CD4-positive, alpha-beta T cell (primary cell): Measurements from ENCODE around the gene TNS3. TPM values are rescaled to one million over a fixed set of nuclear protein-coding genes. Genes with fewer than 3 reads are reported as not detected.

Source experiments
- ATAC-seq: fragments of 200-7000 bp; cut with Tn5 transposase; one replicate; pipeline ENCODE4 v1.10.0; 2022; ENCODE audit warnings: mild to moderate bottlenecking; ENCODE audit not compliant: poor library complexity
- CTCF ChIA-PET: fragments of 350-600 bp; sonication (Branson Sonifier 250); formaldehyde crosslinking; loops from one replicate; lab custom pipeline; 2021; ENCODE audit warnings: antibody characterized with exemption, inconsistent platforms; lab: Charles Lee
- POLR2A ChIA-PET: fragments of 350-600 bp; sonication (Branson Sonifier 250); formaldehyde crosslinking; loops from one replicate; lab custom pipeline; 2021; ENCODE audit warnings: antibody characterized with exemption, inconsistent platforms; lab: Charles Lee
- DNase-seq, 14 experiments: peaks; one replicate each; pipeline ENCODE4 v3.0.0-alpha.2; 2013 to 2020; ENCODE audit warnings: mixed read lengths in 2 of 14
- H3K27ac ChIP-seq, 2 donors: one replicate each; pipeline versions ENCODE4 v1.5.1 to v1.7.0; 2013; ENCODE audit warnings: low read length in 2 of 2, low read depth in 1 of 2, mild to moderate bottlenecking in 1 of 2
- H3K27me3 ChIP-seq, 2 experiments: 1 replicate in 1 of 2; 2 replicates in 1 of 2; pipeline versions ENCODE4 v1.6.1 to v1.7.0; 2013; ENCODE audit warnings: low read length in 2 of 2, control low read depth in 1 of 2, mild to moderate bottlenecking in 1 of 2, moderate library complexity in 1 of 2; ENCODE audit not compliant: insufficient read depth in 2 of 2, control insufficient read depth in 1 of 2
- H3K36me3 ChIP-seq: one replicate; pipeline ENCODE4 v1.6.1; 2013; ENCODE audit warnings: low read length, control low read depth; ENCODE audit not compliant: insufficient read depth
- H3K4me1 ChIP-seq: one replicate; pipeline ENCODE4 v1.6.1; 2013; ENCODE audit warnings: low read length, control low read depth; ENCODE audit not compliant: insufficient read depth
- H3K4me3 ChIP-seq: one replicate; pipeline ENCODE4 v1.5.1; 2013; ENCODE audit warnings: mild to moderate bottlenecking, low read length, moderate library complexity
- H3K9me3 ChIP-seq, 2 experiments: 1 replicate in 1 of 2; 2 replicates in 1 of 2; pipeline versions ENCODE4 v1.6.1 to v1.7.0; 2013; ENCODE audit warnings: low read length in 2 of 2, mild to moderate bottlenecking in 2 of 2, control low read depth in 1 of 2, moderate library complexity in 1 of 2; ENCODE audit not compliant: control insufficient read depth in 1 of 2, insufficient read depth in 1 of 2
- H3K27ac Mint-ChIP-seq: one replicate; pipeline ENCODE4 v1.8.0; 2020; ENCODE audit warnings: mixed read lengths
- H3K27me3 Mint-ChIP-seq: one replicate; pipeline ENCODE4 v1.8.0; 2021; ENCODE audit warnings: mixed read lengths
- H3K36me3 Mint-ChIP-seq: one replicate; pipeline ENCODE4 v1.8.0; 2021; ENCODE audit warnings: low read depth, mixed read lengths
- H3K4me1 Mint-ChIP-seq: one replicate; pipeline ENCODE4 v1.8.0; 2021; ENCODE audit warnings: low read depth, mixed read lengths
- H3K4me3 Mint-ChIP-seq: one replicate; pipeline ENCODE4 v1.8.0; 2020; ENCODE audit warnings: mild to moderate bottlenecking, mixed read lengths
- H3K9me3 Mint-ChIP-seq: one replicate; pipeline ENCODE4 v1.8.0; 2020; ENCODE audit warnings: mixed read lengths
- intact Hi-C, 2 experiments: fragments of 100-400 bp; cut with DNase I in 1 of 2; cut with micrococcal nuclease in 1 of 2; formaldehyde crosslinking; loops; one replicate each; pipeline versions ENCODE4 v1.15.1 to v1.9.0; 2023 to 2025; cut with DNase I, micrococcal nuclease
- total RNA-seq, 174 experiments: library from RNA in 2 of 174; stranded (reverse) in 2 of 174; gene quantifications; one replicate each; pipeline ENCODE4 v1.2.3 and lab custom pipeline; 2021 to 2026
- TF ChIP-seq, protein P1 (sequence below): fragments of 200-600 bp; IDR thresholded peaks from one replicate; pipeline ENCODE4 v1.8.0; 2022; ENCODE audit warnings: antibody characterized with exemption, mild to moderate bottlenecking

The TNS3 gene
- total RNA-seq, 2 experiments from 2014 or later: 0.16 to 0.47 TPM

- no peaks in the 10 kb centered on the region for H3K4me1 ChIP-seq
- Mint-ChIP-seq H3K27ac (no peak overlapping the region), H3K4me3 (no peak overlapping the region), H3K36me3 (no peaks in the 10 kb centered on the region), H3K27me3 (no peaks in the 10 kb centered on the region), H3K4me1 (no peaks in the 10 kb centered on the region), H3K9me3 (no peaks in the 10 kb centered on the region)
- H3K4me3 ChIP-seq: no peak overlapping the region
- intact Hi-C loops: no loop called here
- ATAC-seq (no peak), DNase-seq (no peak)
- ChIA-PET CTCF (no interaction called here), POLR2A (no interaction called here)
- no peaks in the 10 kb centered on the region for H3K36me3 ChIP-seq
- no peak overlapping the region for H3K27ac ChIP-seq
- H3K9me3 ChIP-seq: peaks cover 0 to 21% of the 10 kb centered on the region in 2 experiments
- TF ChIP-seq, protein P1, sequence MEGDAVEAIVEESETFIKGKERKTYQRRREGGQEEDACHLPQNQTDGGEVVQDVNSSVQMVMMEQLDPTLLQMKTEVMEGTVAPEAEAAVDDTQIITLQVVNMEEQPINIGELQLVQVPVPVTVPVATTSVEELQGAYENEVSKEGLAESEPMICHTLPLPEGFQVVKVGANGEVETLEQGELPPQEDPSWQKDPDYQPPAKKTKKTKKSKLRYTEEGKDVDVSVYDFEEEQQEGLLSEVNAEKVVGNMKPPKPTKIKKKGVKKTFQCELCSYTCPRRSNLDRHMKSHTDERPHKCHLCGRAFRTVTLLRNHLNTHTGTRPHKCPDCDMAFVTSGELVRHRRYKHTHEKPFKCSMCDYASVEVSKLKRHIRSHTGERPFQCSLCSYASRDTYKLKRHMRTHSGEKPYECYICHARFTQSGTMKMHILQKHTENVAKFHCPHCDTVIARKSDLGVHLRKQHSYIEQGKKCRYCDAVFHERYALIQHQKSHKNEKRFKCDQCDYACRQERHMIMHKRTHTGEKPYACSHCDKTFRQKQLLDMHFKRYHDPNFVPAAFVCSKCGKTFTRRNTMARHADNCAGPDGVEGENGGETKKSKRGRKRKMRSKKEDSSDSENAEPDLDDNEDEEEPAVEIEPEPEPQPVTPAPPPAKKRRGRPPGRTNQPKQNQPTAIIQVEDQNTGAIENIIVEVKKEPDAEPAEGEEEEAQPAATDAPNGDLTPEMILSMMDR: no peak
- H3K27me3 ChIP-seq: peaks cover 0 to 3% of the 10 kb centered on the region in 2 experiments
Measured at GRCh38 chr7:47520406-47520805, 61.5 kb downstream of the TNS3 start.

DNA sequence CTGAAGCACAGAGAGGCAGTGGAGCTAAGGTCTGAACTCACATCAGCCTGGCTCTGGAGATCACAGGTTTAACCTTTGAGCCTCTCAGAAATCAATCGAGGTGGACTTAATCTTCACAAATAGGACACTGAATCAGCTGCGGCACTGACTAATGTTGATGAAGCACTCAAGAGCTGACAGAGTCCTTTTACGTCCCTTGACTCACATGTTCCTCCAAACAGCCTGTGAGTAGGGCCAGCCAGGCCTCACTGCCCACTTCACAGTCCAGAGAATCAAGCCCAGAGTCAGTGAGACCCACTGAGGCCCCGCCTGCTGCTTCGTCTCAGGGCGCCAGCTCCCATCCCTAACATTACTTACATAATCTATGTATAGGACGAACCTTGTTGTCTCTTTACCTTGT, 63.1 kb downstream of the TNS3 start:
- CTCF ChIA-PET: no interaction called here
- no peaks in the 10 kb centered on the region for H3K4me1 ChIP-seq
- H3K9me3 ChIP-seq: peaks cover 0 to 17% of the 10 kb centered on the region in 2 experiments
- no peak for DNase-seq
- TF ChIP-seq, protein P1: no peak
- POLR2A ChIA-PET: no interaction called here
- peaks cover 0 to 3% of the 10 kb centered on the region in 2 experiments for H3K27me3 ChIP-seq
- H3K4me1 Mint-ChIP-seq: no peaks in the 10 kb centered on the region
- no peak for ATAC-seq
- H3K36me3 ChIP-seq: no peaks in the 10 kb centered on the region
- H3K36me3 Mint-ChIP-seq: no peaks in the 10 kb centered on the region
- H3K4me3 Mint-ChIP-seq: no peak overlapping the region
- H3K4me3 ChIP-seq: no peak overlapping the region
- no peaks in the 10 kb centered on the region for H3K9me3 Mint-ChIP-seq
- intact Hi-C loops: no loop called here
- no peak overlapping the region for H3K27ac Mint-ChIP-seq
- no peak overlapping the region for H3K27ac ChIP-seq
- no peaks in the 10 kb centered on the region for H3K27me3 Mint-ChIP-seq

GRCh38 chr7:47517821-47518480, 64.0 kb downstream of the TNS3 start:
- Mint-ChIP-seq H3K27ac (no peak overlapping the region), H3K4me1 (no peaks in the 10 kb centered on the region), H3K36me3 (no peaks in the 10 kb centered on the region), H3K9me3 (no peaks in the 10 kb centered on the region), H3K27me3 (no peaks in the 10 kb centered on the region), H3K4me3 (no peak overlapping the region)
- intact Hi-C loops: no loop called here
- Histone ChIP-seq H3K9me3 (peaks cover 0 to 17% of the 10 kb centered on the region in 2 experiments), H3K27me3 (peaks cover 0 to 3% of the 10 kb centered on the region in 2 experiments), H3K4me1 (no peaks in the 10 kb centered on the region), H3K36me3 (no peaks in the 10 kb centered on the region), H3K4me3 (no peak overlapping the region), H3K27ac (no peak overlapping the region)
- ChIA-PET POLR2A (no interaction called here), CTCF (no interaction called here)
- ATAC-seq (no peak), DNase-seq (no peak)
- TF ChIP-seq, protein P1: no peak
